HEK293 (cell line): Measurements from ENCODE around the gene FAM216A.

Experiments
- CTCF ChIA-PET: fragments of 350-600 bp; formaldehyde crosslinking; extraction: SDS; loops from one replicate; lab custom pipeline; 2021; ENCODE audit warnings: antibody characterized with exemption; lab: Yijun Ruan, JAX
- POLR2A ChIA-PET: fragments of 300-600 bp; formaldehyde crosslinking; extraction: SDS; loops from one replicate; lab custom pipeline; 2020; ENCODE audit warnings: antibody characterized with exemption, inconsistent platforms; lab: Yijun Ruan, JAX
- H3K27ac ChIP-seq: fragments of 200-500 bp; sonication (Bioruptor generic); 2 replicates; pipeline ENCODE4 v1.5.1; 2014; ENCODE audit warnings: low read depth, low read length, control low read depth, inconsistent platforms; ENCODE audit errors: extremely low read depth
- H3K36me3 ChIP-seq, 2 experiments: fragments of 200-500 bp in 1 of 2; sonication (Bioruptor generic) in 1 of 2; 1 replicate in 1 of 2; 2 replicates in 1 of 2; pipeline ENCODE4 v1.5.1; 2014 to 2017; ENCODE audit warnings: inconsistent platforms in 2 of 2, low read length in 2 of 2; ENCODE audit not compliant: control insufficient read depth in 2 of 2, insufficient read depth in 1 of 2
- H3K4me1 ChIP-seq: fragments of 200-500 bp; sonication (Bioruptor generic); 2 replicates; pipeline ENCODE4 v1.5.1; 2014; ENCODE audit warnings: mild to moderate bottlenecking, low read length, inconsistent platforms; ENCODE audit not compliant: control insufficient read depth, insufficient read depth
- H3K4me3 ChIP-seq: 2 replicates; pipeline ENCODE4 v1.5.1; 2011; ENCODE audit warnings: low read depth, mild to moderate bottlenecking, control low read depth, low read length, moderate library complexity
- H3K9me3 ChIP-seq: fragments of 200-500 bp; sonication (Bioruptor generic); 2 replicates; pipeline ENCODE4 v1.5.1; 2014; ENCODE audit warnings: low read depth, low read length, inconsistent platforms; ENCODE audit not compliant: control insufficient read depth, insufficient read depth
- GFI1B ChIP-seq: fragments of 450-650 bp; formaldehyde crosslinking; IDR thresholded peaks from 2 replicates; pipeline ENCODE4 v1.5.1; 2016; ENCODE audit warnings: missing biosample characterization, missing genetic modification characterization
- GLI2 ChIP-seq: fragments of 450-650 bp; formaldehyde crosslinking; IDR thresholded peaks from 2 replicates; pipeline ENCODE4; 2017; ENCODE audit warnings: missing biosample characterization, missing genetic modification characterization, low read depth, borderline replicate concordance
- GLIS1 ChIP-seq: fragments of 450-650 bp; formaldehyde crosslinking; IDR thresholded peaks from 2 replicates; pipeline ENCODE4 v1.5.1; 2016; ENCODE audit warnings: missing biosample characterization, missing genetic modification characterization
- IKZF3 ChIP-seq: fragments of 450-650 bp; IDR thresholded peaks from 2 replicates; pipeline ENCODE4 v1.5.0; 2018; ENCODE audit warnings: missing biosample characterization, mild to moderate bottlenecking, missing genetic modification characterization, moderate library complexity
- KLF8 ChIP-seq: fragments of 450-650 bp; formaldehyde crosslinking; IDR thresholded peaks from 2 replicates; pipeline ENCODE4 v1.5.1; 2016; ENCODE audit warnings: missing biosample characterization, missing genetic modification characterization
- RBAK ChIP-seq: fragments of 450-650 bp; formaldehyde crosslinking; IDR thresholded peaks from 2 replicates; pipeline ENCODE4 v1.5.1; 2016; ENCODE audit warnings: missing biosample characterization, missing genetic modification characterization
- SCRT2 ChIP-seq: fragments of 450-650 bp; formaldehyde crosslinking; IDR thresholded peaks from 2 replicates; pipeline ENCODE4 v1.5.1; 2016; ENCODE audit warnings: missing biosample characterization, missing genetic modification characterization
- SP7 ChIP-seq: fragments of 450-650 bp; formaldehyde crosslinking; IDR thresholded peaks from 2 replicates; pipeline ENCODE4 v1.5.1; 2016; ENCODE audit warnings: missing biosample characterization, missing genetic modification characterization
- ZFHX2 ChIP-seq: fragments of 450-650 bp; formaldehyde crosslinking; conservative IDR thresholded peaks from 2 replicates; pipeline ENCODE4 v1.5.1; 2016; ENCODE audit warnings: missing biosample characterization, missing genetic modification characterization
- ZNF121 ChIP-seq: fragments of 450-650 bp; formaldehyde crosslinking; IDR thresholded peaks from 2 replicates; pipeline ENCODE4 v1.5.1; 2016; ENCODE audit warnings: missing biosample characterization, missing genetic modification characterization
- ZNF184 ChIP-seq: fragments of 450-650 bp; IDR thresholded peaks from 2 replicates; pipeline ENCODE4 v1.5.1; 2018; ENCODE audit warnings: missing biosample characterization, mild to moderate bottlenecking, missing genetic modification characterization
- ZNF350 ChIP-seq: fragments of 450-650 bp; formaldehyde crosslinking; IDR thresholded peaks from 2 replicates; pipeline ENCODE4 v1.5.0; 2017; ENCODE audit warnings: missing biosample characterization, mild to moderate bottlenecking, missing genetic modification characterization
- ZNF654 ChIP-seq: fragments of 450-650 bp; formaldehyde crosslinking; IDR thresholded peaks from 2 replicates; pipeline ENCODE4 v1.5.1; 2016; ENCODE audit warnings: low read depth, missing biosample characterization, missing genetic modification characterization
- ZNF660 ChIP-seq: fragments of 450-650 bp; IDR thresholded peaks from 2 replicates; pipeline ENCODE4 v1.5.1; 2018; ENCODE audit warnings: missing biosample characterization, mild to moderate bottlenecking, missing genetic modification characterization
- ZNF747 ChIP-seq: fragments of 450-650 bp; formaldehyde crosslinking; IDR thresholded peaks from 2 replicates; pipeline ENCODE4 v1.5.1; 2016; ENCODE audit warnings: missing biosample characterization, missing genetic modification characterization
- ZSCAN16 ChIP-seq: fragments of 450-650 bp; formaldehyde crosslinking; IDR thresholded peaks from 2 replicates; pipeline ENCODE4 v1.5.1; 2016; ENCODE audit warnings: missing biosample characterization, missing genetic modification characterization
- TF ChIP-seq, protein P1 (sequence below): fragments of 450-650 bp; formaldehyde crosslinking; IDR thresholded peaks from 2 replicates; pipeline ENCODE4 v1.5.1; 2016; ENCODE audit warnings: missing biosample characterization, missing genetic modification characterization
- TF ChIP-seq, protein P2 (sequence below): fragments of 450-650 bp; formaldehyde crosslinking; IDR thresholded peaks from 2 replicates; pipeline ENCODE4 v1.5.1; 2016; ENCODE audit warnings: missing biosample characterization, missing genetic modification characterization, borderline replicate concordance
- TF ChIP-seq, protein P3 (sequence below): fragments of 450-650 bp; IDR thresholded peaks from 2 replicates; pipeline ENCODE4 v1.5.1; 2018; ENCODE audit warnings: missing biosample characterization, mild to moderate bottlenecking, missing genetic modification characterization
- TF ChIP-seq, protein P4 (sequence below): fragments of 450-650 bp; formaldehyde crosslinking; IDR thresholded peaks from 2 replicates; pipeline ENCODE4 v1.5.1; 2017; ENCODE audit warnings: missing biosample characterization, missing genetic modification characterization

The FAM216A gene

DNA sequence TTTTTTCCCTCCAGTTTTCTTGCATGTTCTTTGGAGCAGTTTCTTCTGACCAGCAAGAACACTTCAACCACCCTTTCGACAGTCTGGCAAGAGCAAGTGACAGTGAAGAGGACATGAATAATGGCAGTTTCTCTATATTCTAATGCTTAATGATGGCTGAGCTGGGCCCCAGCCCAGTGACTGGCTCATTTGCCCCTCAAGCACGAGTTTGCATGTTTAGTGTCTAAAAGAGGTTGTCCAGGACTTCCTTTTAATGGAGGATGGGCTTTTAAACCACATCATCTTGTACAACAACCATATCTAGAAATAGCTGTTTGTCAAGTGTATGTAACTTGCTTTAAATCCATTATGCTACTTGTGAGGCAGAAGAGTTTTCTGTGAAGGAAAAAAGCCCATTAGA is 61.9 kb downstream of the FAM216A start:
- H3K9me3 ChIP-seq, result no peaks in the 10 kb centered on the region
- no peak for TF ChIP-seq ZSCAN16 (tag by site-specific recombination)
- TF ChIP-seq, protein P1, sequence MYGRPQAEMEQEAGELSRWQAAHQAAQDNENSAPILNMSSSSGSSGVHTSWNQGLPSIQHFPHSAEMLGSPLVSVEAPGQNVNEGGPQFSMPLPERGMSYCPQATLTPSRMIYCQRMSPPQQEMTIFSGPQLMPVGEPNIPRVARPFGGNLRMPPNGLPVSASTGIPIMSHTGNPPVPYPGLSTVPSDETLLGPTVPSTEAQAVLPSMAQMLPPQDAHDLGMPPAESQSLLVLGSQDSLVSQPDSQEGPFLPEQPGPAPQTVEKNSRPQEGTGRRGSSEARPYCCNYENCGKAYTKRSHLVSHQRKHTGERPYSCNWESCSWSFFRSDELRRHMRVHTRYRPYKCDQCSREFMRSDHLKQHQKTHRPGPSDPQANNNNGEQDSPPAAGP (tag by site-specific recombination), result no peak
- TF ChIP-seq ZNF184, result no peak
- TF ChIP-seq SP7 (tag by site-specific recombination), result no peak
- no peak for TF ChIP-seq GLIS1 (tag by site-specific recombination)
- no peak for TF ChIP-seq GFI1B (tag by site-specific recombination)
- no peak for TF ChIP-seq ZNF350 (tag by site-specific recombination)
- TF ChIP-seq ZNF660 (tag by site-specific recombination), result no peak
- TF ChIP-seq IKZF3 (tag by site-specific recombination), result no peak
- no peak for TF ChIP-seq KLF8 (tag by site-specific recombination)
- no peak for TF ChIP-seq GLI2
- ChIA-PET POLR2A (interaction anchor here (0.6 kb wide), 1 partner anchor 244 kb away, joined by 3 read pairs; no protein-coding TSS in a partner anchor), CTCF (interaction anchor here (1.0 to 1.7 kb wide), 2 partner anchors 27 to 72 kb away, joined by 3 to 7 read pairs; no protein-coding TSS in a partner anchor)
- H3K27ac ChIP-seq, result no peak overlapping the region
- H3K4me3 ChIP-seq, result no peak overlapping the region
- H3K4me1 ChIP-seq, result peaks cover 4% of the 10 kb centered on the region
- H3K36me3 ChIP-seq, result peaks cover 0 to 15% of the 10 kb centered on the region in 2 experiments; a peak in 1 of 3 replicates

DNA sequence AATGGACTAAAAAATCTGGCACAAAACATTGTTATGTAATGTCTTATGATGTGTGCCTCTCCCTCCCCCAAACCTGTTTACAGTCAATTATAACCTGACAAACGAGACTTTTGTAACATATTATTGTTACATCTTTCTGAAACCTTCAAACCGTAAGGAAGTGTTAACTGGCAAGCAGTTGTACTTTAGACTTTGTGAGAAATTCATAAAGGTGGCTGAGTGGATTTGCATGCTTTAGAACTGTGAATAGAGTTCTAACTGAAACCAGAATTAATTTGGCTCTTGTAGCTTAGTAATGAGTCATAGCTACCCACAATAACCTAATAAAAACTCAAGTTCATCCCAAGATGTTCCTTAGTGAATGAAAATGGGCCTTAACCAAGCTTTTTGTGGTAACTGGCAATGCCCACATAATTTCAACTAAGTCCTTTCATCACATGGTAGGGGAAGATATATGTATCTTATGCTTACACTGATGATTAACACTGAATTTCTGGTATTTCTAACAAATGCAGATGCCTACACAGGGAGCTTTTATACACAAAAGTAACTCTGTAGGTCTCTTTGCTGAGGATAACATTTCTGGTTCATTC is 63.2 kb downstream of the FAM216A start:
- ChIA-PET POLR2A (no interaction called here), CTCF (interaction anchor here (0.6 to 2.5 kb wide), 4 partner anchors 17 to 70 kb away, joined by 3 to 9 read pairs (median 3); no protein-coding TSS in a partner anchor)
- TF ChIP-seq ZFHX2 (tag by site-specific recombination) (peak; percentile 33), ZNF121 (tag by site-specific recombination) (no peak)
- TF ChIP-seq, all 188 proteins: peak for 1
- H3K27ac ChIP-seq, result no peak overlapping the region
- H3K9me3 ChIP-seq, result no peaks in the 10 kb centered on the region
- H3K4me1 ChIP-seq, result peaks cover 4% of the 10 kb centered on the region
- peaks cover 7 to 28% of the 10 kb centered on the region in 2 experiments; a peak in 2 of 3 replicates for H3K36me3 ChIP-seq
- H3K4me3 ChIP-seq, result no peak overlapping the region

DNA sequence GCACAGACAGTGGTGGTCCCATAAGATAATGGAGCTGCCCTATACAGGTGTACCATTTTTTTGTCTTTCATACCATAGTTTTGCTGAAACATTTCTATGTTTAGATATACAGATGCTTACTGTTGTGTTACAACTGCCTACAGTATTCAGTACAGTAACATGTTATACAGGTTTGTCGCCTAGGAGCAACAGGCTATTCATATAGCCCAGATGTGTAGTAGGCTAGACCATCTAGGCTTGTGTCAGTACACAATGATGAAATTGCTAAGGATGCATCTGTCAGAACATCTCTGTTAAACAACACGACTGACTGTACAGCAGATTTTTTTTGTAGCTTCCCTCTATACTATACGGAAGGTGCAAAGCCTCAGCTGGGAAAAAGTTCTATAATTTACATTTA is 64.0 kb downstream of the FAM216A start:
- ChIA-PET CTCF (interaction anchor here (1.5 to 2.5 kb wide), 2 partner anchors 19 to 69 kb away, joined by 5 to 9 read pairs; no protein-coding TSS in a partner anchor), POLR2A (no interaction called here)
- Histone ChIP-seq H3K27ac (no peak overlapping the region), H3K9me3 (no peaks in the 10 kb centered on the region), H3K4me1 (peaks cover 10% of the 10 kb centered on the region), H3K4me3 (no peak overlapping the region), H3K36me3 (peaks cover 7 to 36% of the 10 kb centered on the region in 2 experiments; a peak in 2 of 3 replicates)
- TF ChIP-seq RBAK (tag by site-specific recombination) (no peak), SCRT2 (peak; percentile 63)

DNA sequence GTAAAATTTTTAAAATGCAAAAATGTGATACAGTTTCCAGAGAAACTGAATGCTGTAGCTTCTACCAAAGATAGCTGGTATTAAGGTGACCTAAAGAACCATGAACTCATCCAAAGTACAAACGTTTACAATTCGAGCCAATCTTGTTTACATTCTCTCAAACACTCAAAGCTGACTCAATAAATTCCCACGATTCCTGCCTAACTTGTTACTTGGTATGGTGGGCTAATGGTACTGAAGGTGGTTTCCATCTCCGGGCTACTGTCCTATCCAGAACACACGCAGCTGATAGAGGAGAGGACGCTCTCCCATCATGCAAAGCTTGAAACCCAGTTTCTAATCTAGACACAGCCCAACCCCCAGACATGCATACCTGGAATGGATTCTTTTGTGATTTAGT is 65.0 kb downstream of the FAM216A start:
- ChIA-PET POLR2A (interaction anchor here (1.3 kb wide), 1 partner anchor 32 kb away, joined by 3 read pairs; the partner anchor contains the start of genes RAD9B and VPS29), CTCF (interaction anchor here (0.6 to 2.5 kb wide), 5 partner anchors 18 to 766 kb away, joined by 3 to 9 read pairs (median 3); no protein-coding TSS in a partner anchor)
- Histone ChIP-seq H3K9me3 (no peaks in the 10 kb centered on the region), H3K36me3 (peaks cover 7 to 45% of the 10 kb centered on the region in 2 experiments; a peak in 2 of 3 replicates), H3K27ac (no peak overlapping the region), H3K4me3 (no peak overlapping the region), H3K4me1 (peaks cover 17% of the 10 kb centered on the region)
- TF ChIP-seq ZNF747 (tag by site-specific recombination) (no peak), ZNF654 (tag by site-specific recombination) (no peak)
- TF ChIP-seq, protein P2, sequence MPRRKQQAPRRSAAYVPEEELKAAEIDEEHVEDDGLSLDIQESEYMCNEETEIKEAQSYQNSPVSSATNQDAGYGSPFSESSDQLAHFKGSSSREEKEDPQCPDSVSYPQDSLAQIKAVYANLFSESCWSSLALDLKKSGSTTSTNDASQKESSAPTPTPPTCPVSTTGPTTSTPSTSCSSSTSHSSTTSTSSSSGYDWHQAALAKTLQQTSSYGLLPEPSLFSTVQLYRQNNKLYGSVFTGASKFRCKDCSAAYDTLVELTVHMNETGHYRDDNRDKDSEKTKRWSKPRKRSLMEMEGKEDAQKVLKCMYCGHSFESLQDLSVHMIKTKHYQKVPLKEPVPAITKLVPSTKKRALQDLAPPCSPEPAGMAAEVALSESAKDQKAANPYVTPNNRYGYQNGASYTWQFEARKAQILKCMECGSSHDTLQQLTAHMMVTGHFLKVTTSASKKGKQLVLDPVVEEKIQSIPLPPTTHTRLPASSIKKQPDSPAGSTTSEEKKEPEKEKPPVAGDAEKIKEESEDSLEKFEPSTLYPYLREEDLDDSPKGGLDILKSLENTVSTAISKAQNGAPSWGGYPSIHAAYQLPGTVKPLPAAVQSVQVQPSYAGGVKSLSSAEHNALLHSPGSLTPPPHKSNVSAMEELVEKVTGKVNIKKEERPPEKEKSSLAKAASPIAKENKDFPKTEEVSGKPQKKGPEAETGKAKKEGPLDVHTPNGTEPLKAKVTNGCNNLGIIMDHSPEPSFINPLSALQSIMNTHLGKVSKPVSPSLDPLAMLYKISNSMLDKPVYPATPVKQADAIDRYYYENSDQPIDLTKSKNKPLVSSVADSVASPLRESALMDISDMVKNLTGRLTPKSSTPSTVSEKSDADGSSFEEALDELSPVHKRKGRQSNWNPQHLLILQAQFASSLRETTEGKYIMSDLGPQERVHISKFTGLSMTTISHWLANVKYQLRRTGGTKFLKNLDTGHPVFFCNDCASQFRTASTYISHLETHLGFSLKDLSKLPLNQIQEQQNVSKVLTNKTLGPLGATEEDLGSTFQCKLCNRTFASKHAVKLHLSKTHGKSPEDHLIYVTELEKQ (tag by site-specific recombination), result no peak
- TF ChIP-seq, protein P3, sequence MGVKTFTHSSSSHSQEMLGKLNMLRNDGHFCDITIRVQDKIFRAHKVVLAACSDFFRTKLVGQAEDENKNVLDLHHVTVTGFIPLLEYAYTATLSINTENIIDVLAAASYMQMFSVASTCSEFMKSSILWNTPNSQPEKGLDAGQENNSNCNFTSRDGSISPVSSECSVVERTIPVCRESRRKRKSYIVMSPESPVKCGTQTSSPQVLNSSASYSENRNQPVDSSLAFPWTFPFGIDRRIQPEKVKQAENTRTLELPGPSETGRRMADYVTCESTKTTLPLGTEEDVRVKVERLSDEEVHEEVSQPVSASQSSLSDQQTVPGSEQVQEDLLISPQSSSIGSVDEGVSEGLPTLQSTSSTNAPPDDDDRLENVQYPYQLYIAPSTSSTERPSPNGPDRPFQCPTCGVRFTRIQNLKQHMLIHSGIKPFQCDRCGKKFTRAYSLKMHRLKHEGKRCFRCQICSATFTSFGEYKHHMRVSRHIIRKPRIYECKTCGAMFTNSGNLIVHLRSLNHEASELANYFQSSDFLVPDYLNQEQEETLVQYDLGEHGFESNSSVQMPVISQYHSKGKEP (tag by site-specific recombination), result no peak
- TF ChIP-seq, protein P4, sequence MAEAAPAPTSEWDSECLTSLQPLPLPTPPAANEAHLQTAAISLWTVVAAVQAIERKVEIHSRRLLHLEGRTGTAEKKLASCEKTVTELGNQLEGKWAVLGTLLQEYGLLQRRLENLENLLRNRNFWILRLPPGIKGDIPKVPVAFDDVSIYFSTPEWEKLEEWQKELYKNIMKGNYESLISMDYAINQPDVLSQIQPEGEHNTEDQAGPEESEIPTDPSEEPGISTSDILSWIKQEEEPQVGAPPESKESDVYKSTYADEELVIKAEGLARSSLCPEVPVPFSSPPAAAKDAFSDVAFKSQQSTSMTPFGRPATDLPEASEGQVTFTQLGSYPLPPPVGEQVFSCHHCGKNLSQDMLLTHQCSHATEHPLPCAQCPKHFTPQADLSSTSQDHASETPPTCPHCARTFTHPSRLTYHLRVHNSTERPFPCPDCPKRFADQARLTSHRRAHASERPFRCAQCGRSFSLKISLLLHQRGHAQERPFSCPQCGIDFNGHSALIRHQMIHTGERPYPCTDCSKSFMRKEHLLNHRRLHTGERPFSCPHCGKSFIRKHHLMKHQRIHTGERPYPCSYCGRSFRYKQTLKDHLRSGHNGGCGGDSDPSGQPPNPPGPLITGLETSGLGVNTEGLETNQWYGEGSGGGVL (tag by site-specific recombination), result no peak
